PC-3 (cell line): ENCODE data around the gene ZER1. TPM values are rescaled to one million over a fixed set of nuclear protein-coding genes. Genes with fewer than 3 reads are reported as not detected.

ENCODE experiments used
- ATAC-seq: fragments of 200-7000 bp; cut with Tn5 transposase; 2 replicates; pipeline ENCODE4 v1.9.1; 2020; ENCODE audit warnings: mild to moderate bottlenecking, moderate library complexity
- BruUV-seq: library from RNA; stranded (reverse); fragments of 400-500 nt; replicated peaks from 2 replicates; lab custom pipeline; 2021; lab: Mats Ljungman, UMichigan
- CTCF ChIA-PET: fragments of 300-600 bp; sonication (Branson Sonifier 250); formaldehyde crosslinking; loops from one replicate; lab custom pipeline; 2022; ENCODE audit warnings: antibody characterized with exemption; lab: Charles Lee
- POLR2A ChIA-PET: fragments of 300-600 bp; sonication (Branson Sonifier 250); formaldehyde crosslinking; loops from one replicate; lab custom pipeline; 2022; ENCODE audit warnings: antibody characterized with exemption; ENCODE audit not compliant: unreplicated experiment; lab: Charles Lee
- DNase-seq: peaks from one replicate; pipeline ENCODE4 v3.0.0-alpha.2; 2015
- H2AFZ ChIP-seq: fragments of 300-600 bp; sonication (generic); 2 replicates; pipeline ENCODE4 v1.6.0; 2016; ENCODE audit warnings: antibody characterized with exemption, low read length
- H3F3A ChIP-seq: fragments of 300-600 bp; sonication (generic); one replicate; pipeline ENCODE4 v1.6.0; 2017; ENCODE audit warnings: antibody characterized with exemption, low read length, control low read depth, mild to moderate bottlenecking; ENCODE audit not compliant: unreplicated experiment
- H3K27ac ChIP-seq: fragments of 300-600 bp; sonication (generic); 2 replicates; pipeline ENCODE4 v1.5.1; 2016; ENCODE audit warnings: mild to moderate bottlenecking, low read length
- H3K27me3 ChIP-seq: fragments of 300-600 bp; sonication (generic); 2 replicates; pipeline ENCODE4 v1.6.1; 2016; ENCODE audit warnings: low read length, mixed read lengths
- H3K36me3 ChIP-seq: fragments of 300-600 bp; sonication (generic); 2 replicates; pipeline ENCODE4 v1.6.1; 2016; ENCODE audit warnings: low read depth, mixed run types, low read length, mixed read lengths
- H3K4me1 ChIP-seq: fragments of 300-600 bp; sonication (generic); 2 replicates; pipeline ENCODE4 v1.5.1; 2016; ENCODE audit warnings: low read length; ENCODE audit not compliant: insufficient read depth
- H3K4me2 ChIP-seq: fragments of 300-600 bp; sonication (generic); 2 replicates; pipeline ENCODE4 v1.6.0; 2016; ENCODE audit warnings: low read length
- H3K4me3 ChIP-seq: fragments of 300-600 bp; sonication (generic); 2 replicates; pipeline ENCODE4 v1.5.1; 2016; ENCODE audit warnings: mild to moderate bottlenecking, low read length, mixed read lengths
- H3K79me2 ChIP-seq: fragments of 300-600 bp; sonication (generic); 2 replicates; pipeline ENCODE4 v1.6.1; 2017; ENCODE audit warnings: low read length, mixed read lengths
- H3K9ac ChIP-seq: fragments of 300-600 bp; sonication (generic); 2 replicates; pipeline ENCODE4 v1.6.0; 2016; ENCODE audit warnings: mild to moderate bottlenecking, low read length
- H3K9me2 ChIP-seq: fragments of 300-600 bp; sonication (generic); replicated peaks from 2 replicates; pipeline ENCODE4 v1.6.1; 2016; ENCODE audit warnings: mixed run types, low read length, mixed read lengths
- H3K9me3 ChIP-seq: fragments of 300-600 bp; sonication (generic); 2 replicates; pipeline ENCODE4 v1.6.1; 2016; ENCODE audit warnings: low read length, mixed read lengths
- H4K20me1 ChIP-seq: fragments of 300-600 bp; sonication (generic); 2 replicates; pipeline ENCODE4 v1.6.1; 2016; ENCODE audit warnings: low read length, mixed read lengths
- CTCF ChIP-seq: fragments of 300-600 bp; sonication (generic); conservative IDR thresholded peaks from 2 replicates; pipeline ENCODE4 v1.5.1; 2017; ENCODE audit warnings: antibody characterized with exemption, low read depth, mild to moderate bottlenecking, low read length
- EZH2 ChIP-seq: fragments of 300-600 bp; sonication (generic); IDR thresholded peaks from one replicate; pipeline ENCODE4 v1.6.1; 2017; ENCODE audit warnings: antibody characterized with exemption, mild to moderate bottlenecking, low read length; ENCODE audit not compliant: unreplicated experiment
- EZH2phosphoT487 ChIP-seq: fragments of 300-600 bp; sonication (generic); IDR thresholded peaks from 2 replicates; pipeline ENCODE4 v1.6.1; 2018; ENCODE audit warnings: mild to moderate bottlenecking, antibody characterized with exemption, low read length, borderline replicate concordance
- intact Hi-C: fragments of 100-400 bp; cut with micrococcal nuclease; formaldehyde crosslinking; loops from 2 replicates; pipeline ENCODE4 v1.9.0; 2023
- total RNA-seq: library from RNA; depleted of rRNA; stranded (reverse); fragments of >200 nt; gene quantifications from 2 replicates; pipeline ENCODE4 v1.2.3, GENCODE V29; 2014

The ZER1 gene
- total RNA-seq, 1 experiment from 2014 or later: 20.6 TPM

- no peaks in the 10 kb centered on the region for H4K20me1 ChIP-seq
- H3K9me2 ChIP-seq: no peaks in the 10 kb centered on the region
- no peak overlapping the region for H3K4me2 ChIP-seq
- no peaks in the 10 kb centered on the region for H3K27me3 ChIP-seq
- TF ChIP-seq CTCF: no peak
- TF ChIP-seq EZH2phosphoT487: no peak
- TF ChIP-seq EZH2: no peak
- POLR2A ChIA-PET: no interaction called here
- H3K79me2 ChIP-seq: 0 out of 2 replicates have a peak, but pooled peaks cover 4% of the 10 kb centered on the region
- H3F3A ChIP-seq: no peaks in the 10 kb centered on the region
- BruUV-seq: TSS peak; percentile 32
- H3K4me3 ChIP-seq: no peak overlapping the region
- CTCF ChIA-PET: no interaction called here
- H3K27ac ChIP-seq: no peak overlapping the region
- no peak overlapping the region for H3K9ac ChIP-seq
- no peaks in the 10 kb centered on the region for H3K4me1 ChIP-seq
- H3K9me3 ChIP-seq: no peaks in the 10 kb centered on the region
- intact Hi-C loops: no loop called here
- H2AFZ ChIP-seq: no peak overlapping the region
- H3K36me3 ChIP-seq: no peaks in the 10 kb centered on the region
- DNase-seq (no peak), ATAC-seq (no peak)
These were observed 50.8 kb downstream of the ZER1 start for GRCh38 chr9:128720841-128721486.

GRCh38 chr9:128719919-128720605 lies 51.7 kb downstream of the ZER1 start:
- Histone ChIP-seq H2AFZ (no peak overlapping the region), H4K20me1 (no peaks in the 10 kb centered on the region), H3K4me1 (no peaks in the 10 kb centered on the region), H3F3A (no peaks in the 10 kb centered on the region), H3K4me2 (no peak overlapping the region), H3K79me2 (0 out of 2 replicates have a peak, but pooled peaks cover 4% of the 10 kb centered on the region), H3K36me3 (no peaks in the 10 kb centered on the region), H3K9me2 (no peaks in the 10 kb centered on the region), H3K27me3 (no peaks in the 10 kb centered on the region), H3K4me3 (no peak overlapping the region), H3K27ac (no peak overlapping the region), H3K9ac (no peak overlapping the region), H3K9me3 (no peaks in the 10 kb centered on the region)
- intact Hi-C loops: no loop called here
- ChIA-PET CTCF (no interaction called here), POLR2A (no interaction called here)
- DNase-seq (no peak), ATAC-seq (no peak)
- TF ChIP-seq CTCF (no peak), EZH2phosphoT487 (no peak), EZH2 (no peak)
- no TSS peak for BruUV-seq

GRCh38 chr9:128718475-128718874 lies 53.3 kb downstream of the ZER1 start:
- Histone ChIP-seq H3K36me3 (no peaks in the 10 kb centered on the region), H4K20me1 (no peaks in the 10 kb centered on the region), H3F3A (no peaks in the 10 kb centered on the region), H3K79me2 (0 out of 2 replicates have a peak, but pooled peaks cover 1% of the 10 kb centered on the region), H3K4me1 (no peaks in the 10 kb centered on the region), H3K9ac (no peak overlapping the region), H3K9me3 (no peaks in the 10 kb centered on the region), H2AFZ (no peak overlapping the region), H3K4me3 (no peak overlapping the region), H3K9me2 (no peaks in the 10 kb centered on the region), H3K27me3 (no peaks in the 10 kb centered on the region), H3K27ac (no peak overlapping the region), H3K4me2 (no peak overlapping the region)
- POLR2A ChIA-PET: no interaction called here
- CTCF ChIA-PET: no interaction called here
- DNase-seq: no peak
- no peak for ATAC-seq
- BruUV-seq: no TSS peak
- TF ChIP-seq CTCF (no peak), EZH2phosphoT487 (no peak), EZH2 (no peak)
- intact Hi-C loops: no loop called here
